ENCODE results near the gene CCL4L2. TPM values are rescaled to one million over a fixed set of nuclear protein-coding genes. Genes with fewer than 3 reads are reported as not detected.
"Not testable (repeated sequence)": the region's sequence is repeated elsewhere in the genome, so short reads cannot be mapped to it uniquely, and the experiment has no call there.

Gene CCL4L2
- total RNA-seq, 2 experiments from 2014 or later = 1.0 to 1.4 TPM

GRCh38 chr17:36203335-36203734 is 7.5 kb upstream of the CCL4L2 start:
- Mint-ChIP-seq H3K4me3 (no peak overlapping the region), H3K27ac (no peak overlapping the region), H3K9me3 (no peaks in the 10 kb centered on the region), H3K27me3 (ENCODE audit: low read depth) (peaks cover 30% of the 10 kb centered on the region), H3K4me1 (ENCODE audit: low read depth) (peaks cover 10% of the 10 kb centered on the region), H3K36me3 (ENCODE audit: low read depth) (no peaks in the 10 kb centered on the region)
- intact Hi-C loops (cut with micrococcal nuclease) = no loop called here
- DNase-seq = no peak
- CTCF ChIA-PET = no interaction called here

GRCh38 chr17:36204724-36205500 is 6.0 kb upstream of the CCL4L2 start:
- Mint-ChIP-seq H3K36me3 (ENCODE audit: low read depth) (no peaks in the 10 kb centered on the region), H3K4me1 (ENCODE audit: low read depth) (no peaks in the 10 kb centered on the region), H3K27ac (no peak overlapping the region)

GRCh38 chr17:36205637-36206485 is 5.0 kb upstream of the CCL4L2 start:
- no peak for DNase-seq
- peaks cover 20% of the 10 kb centered on the region for H3K27me3 Mint-ChIP-seq (ENCODE audit: low read depth)
- H3K4me1 Mint-ChIP-seq (ENCODE audit: low read depth) = no peaks in the 10 kb centered on the region
- no peak overlapping the region for H3K27ac Mint-ChIP-seq
- intact Hi-C loops (cut with micrococcal nuclease) = no loop called here
- no peak overlapping the region for H3K4me3 Mint-ChIP-seq
- CTCF ChIA-PET = no interaction called here
- H3K36me3 Mint-ChIP-seq (ENCODE audit: low read depth) = no peaks in the 10 kb centered on the region
- H3K9me3 Mint-ChIP-seq = no peaks in the 10 kb centered on the region

More at GRCh38 chr17:36204724-36205500, 6.0 kb upstream of the CCL4L2 start:
- intact Hi-C loops (cut with micrococcal nuclease) = no loop called here
- CTCF ChIA-PET = no interaction called here
- DNase-seq = no peak
- Mint-ChIP-seq H3K27me3 (ENCODE audit: low read depth) (peaks cover 24% of the 10 kb centered on the region), H3K9me3 (no peaks in the 10 kb centered on the region), H3K4me3 (no peak overlapping the region)

- H3K36me3 Mint-ChIP-seq (ENCODE audit: low read depth); H3K4me1 Mint-ChIP-seq (ENCODE audit: low read depth); H3K27ac Mint-ChIP-seq: not testable (repeated sequence)
Measured at GRCh38 chr17:36206486-36206821, 4.4 kb upstream of the CCL4L2 start.

GRCh38 chr17:36207383-36207782 is 3.5 kb upstream of the CCL4L2 start:
- H3K4me3 Mint-ChIP-seq; intact Hi-C loops (cut with micrococcal nuclease); H3K4me1 Mint-ChIP-seq (ENCODE audit: low read depth); H3K36me3 Mint-ChIP-seq (ENCODE audit: low read depth); DNase-seq; H3K27ac Mint-ChIP-seq; CTCF ChIA-PET; H3K9me3 Mint-ChIP-seq: not testable (repeated sequence)
- H3K27me3 Mint-ChIP-seq (ENCODE audit: low read depth) = peaks cover 15% of the 10 kb centered on the region

More at GRCh38 chr17:36206486-36206821, 4.4 kb upstream of the CCL4L2 start:
- H3K9me3 Mint-ChIP-seq; intact Hi-C loops (cut with micrococcal nuclease); DNase-seq; H3K4me3 Mint-ChIP-seq; CTCF ChIA-PET: not testable (repeated sequence)
- peaks cover 18% of the 10 kb centered on the region for H3K27me3 Mint-ChIP-seq (ENCODE audit: low read depth)

- no peak overlapping the region for H3K4me3 Mint-ChIP-seq
- intact Hi-C loops (cut with micrococcal nuclease) = no loop called here
- no peaks in the 10 kb centered on the region for H3K9me3 Mint-ChIP-seq
- CTCF ChIA-PET = no interaction called here
- H3K27ac Mint-ChIP-seq = no peak overlapping the region
- peaks cover 18% of the 10 kb centered on the region for H3K27me3 Mint-ChIP-seq (ENCODE audit: low read depth)
- no peaks in the 10 kb centered on the region for H3K36me3 Mint-ChIP-seq (ENCODE audit: low read depth)
- no peaks in the 10 kb centered on the region for H3K4me1 Mint-ChIP-seq (ENCODE audit: low read depth)
- DNase-seq = no peak
Measured at GRCh38 chr17:36209575-36209974, 1.3 kb upstream of the CCL4L2 start.

GRCh38 chr17:36211484-36212271 is 815 bp downstream of the CCL4L2 start:
- H3K27ac Mint-ChIP-seq; H3K4me3 Mint-ChIP-seq; DNase-seq; intact Hi-C loops (cut with micrococcal nuclease); H3K36me3 Mint-ChIP-seq (ENCODE audit: low read depth); H3K4me1 Mint-ChIP-seq (ENCODE audit: low read depth); H3K9me3 Mint-ChIP-seq: not testable (repeated sequence)
- CTCF ChIA-PET = interaction anchor here (0.7 kb wide), 1 partner anchor 268 kb away, joined by 4 read pairs; no protein-coding TSS in a partner anchor
- peaks cover 17% of the 10 kb centered on the region for H3K27me3 Mint-ChIP-seq (ENCODE audit: low read depth)

- CTCF ChIA-PET = no interaction called here
- H3K27me3 Mint-ChIP-seq (ENCODE audit: low read depth) = peaks cover 13% of the 10 kb centered on the region
- no peaks in the 10 kb centered on the region for H3K9me3 Mint-ChIP-seq
- H3K4me3 Mint-ChIP-seq = no peak overlapping the region
- intact Hi-C loops (cut with micrococcal nuclease) = no loop called here
- no peaks in the 10 kb centered on the region for H3K4me1 Mint-ChIP-seq (ENCODE audit: low read depth)
- DNase-seq = no peak
- H3K36me3 Mint-ChIP-seq (ENCODE audit: low read depth) = no peaks in the 10 kb centered on the region
- no peak overlapping the region for H3K27ac Mint-ChIP-seq
Measured at GRCh38 chr17:36212272-36212605, 1.4 kb downstream of the CCL4L2 start.

GRCh38 chr17:36212966-36213365 is 2.1 kb downstream of the CCL4L2 start:
- Mint-ChIP-seq H3K27me3 (ENCODE audit: low read depth) (peaks cover 14% of the 10 kb centered on the region), H3K36me3 (ENCODE audit: low read depth) (no peaks in the 10 kb centered on the region), H3K4me3 (no peak overlapping the region), H3K9me3 (no peaks in the 10 kb centered on the region), H3K4me1 (ENCODE audit: low read depth) (no peaks in the 10 kb centered on the region), H3K27ac (no peak overlapping the region)
- no peak for DNase-seq
- CTCF ChIA-PET = no interaction called here
- intact Hi-C loops (cut with micrococcal nuclease) = no loop called here

GRCh38 chr17:36213695-36214094 is 2.8 kb downstream of the CCL4L2 start:
- intact Hi-C loops (cut with micrococcal nuclease) = no loop called here
- Mint-ChIP-seq H3K9me3 (peaks cover 3% of the 10 kb centered on the region), H3K4me1 (ENCODE audit: low read depth) (no peaks in the 10 kb centered on the region), H3K36me3 (ENCODE audit: low read depth) (no peaks in the 10 kb centered on the region), H3K27ac (no peak overlapping the region), H3K27me3 (ENCODE audit: low read depth) (peaks cover 17% of the 10 kb centered on the region), H3K4me3 (no peak overlapping the region)
- CTCF ChIA-PET = no interaction called here
- DNase-seq = no peak

GRCh38 chr17:36214918-36215317 is 4.1 kb downstream of the CCL4L2 start:
- intact Hi-C loops (cut with micrococcal nuclease) = no loop called here
- H3K9me3 Mint-ChIP-seq = peaks cover 7% of the 10 kb centered on the region
- CTCF ChIA-PET = no interaction called here
- peaks cover 23% of the 10 kb centered on the region for H3K27me3 Mint-ChIP-seq (ENCODE audit: low read depth)
- no peak for DNase-seq
- no peaks in the 10 kb centered on the region for H3K4me1 Mint-ChIP-seq (ENCODE audit: low read depth)
- no peak overlapping the region for H3K27ac Mint-ChIP-seq
- H3K36me3 Mint-ChIP-seq (ENCODE audit: low read depth) = no peaks in the 10 kb centered on the region
- no peak overlapping the region for H3K4me3 Mint-ChIP-seq

- H3K9me3 Mint-ChIP-seq; H3K36me3 Mint-ChIP-seq (ENCODE audit: low read depth); DNase-seq; H3K4me3 Mint-ChIP-seq; intact Hi-C loops (cut with micrococcal nuclease); H3K27ac Mint-ChIP-seq; CTCF ChIA-PET; H3K4me1 Mint-ChIP-seq (ENCODE audit: low read depth): not testable (repeated sequence)
- H3K27me3 Mint-ChIP-seq (ENCODE audit: low read depth) = peaks cover 23% of the 10 kb centered on the region
Measured at GRCh38 chr17:36215406-36216308, 4.8 kb downstream of the CCL4L2 start.
